ENCODE results near the gene LAIR1.

Gene LAIR1

GRCh38 chr19:54312436-54313377, 52.0 kb downstream of the LAIR1 start, which contains the start of gene LILRA5:
LILRA5 (minus strand) TSS chr19:54313166; CDS start chr19:54313019, 147 bp downstream.
- no peak for DNase-seq

- no peak for DNase-seq
These were observed 52.7 kb downstream of the LAIR1 start for GRCh38 chr19:54312011-54312410.

- DNase-seq = no peak
These were observed 53.2 kb downstream of the LAIR1 start for GRCh38 chr19:54311486-54311885.

DNA sequence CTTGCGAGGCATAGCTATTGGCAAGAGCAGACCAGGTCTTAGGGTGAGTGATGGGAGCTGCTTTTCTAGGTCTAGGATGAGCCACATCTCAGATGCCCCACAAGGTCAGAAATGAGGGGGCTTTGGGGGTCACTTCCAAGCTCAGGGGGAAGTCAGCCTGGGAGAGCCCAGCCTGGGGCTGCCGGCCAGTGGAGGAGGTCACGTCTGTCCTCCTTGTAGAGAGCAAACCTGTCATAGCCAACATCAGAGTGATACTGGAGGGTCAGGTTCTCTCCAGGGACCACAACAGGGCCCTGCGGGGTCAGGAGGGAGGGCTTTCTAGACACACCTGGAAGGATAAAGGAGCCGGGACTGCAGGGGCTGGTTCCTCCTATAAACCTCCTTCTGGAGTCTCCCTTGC, 54.2 kb downstream of the LAIR1 start:
- DNase-seq = no peak

GRCh38 chr19:54309811-54310210, 54.9 kb downstream of the LAIR1 start:
- DNase-seq = no peak

DNA sequence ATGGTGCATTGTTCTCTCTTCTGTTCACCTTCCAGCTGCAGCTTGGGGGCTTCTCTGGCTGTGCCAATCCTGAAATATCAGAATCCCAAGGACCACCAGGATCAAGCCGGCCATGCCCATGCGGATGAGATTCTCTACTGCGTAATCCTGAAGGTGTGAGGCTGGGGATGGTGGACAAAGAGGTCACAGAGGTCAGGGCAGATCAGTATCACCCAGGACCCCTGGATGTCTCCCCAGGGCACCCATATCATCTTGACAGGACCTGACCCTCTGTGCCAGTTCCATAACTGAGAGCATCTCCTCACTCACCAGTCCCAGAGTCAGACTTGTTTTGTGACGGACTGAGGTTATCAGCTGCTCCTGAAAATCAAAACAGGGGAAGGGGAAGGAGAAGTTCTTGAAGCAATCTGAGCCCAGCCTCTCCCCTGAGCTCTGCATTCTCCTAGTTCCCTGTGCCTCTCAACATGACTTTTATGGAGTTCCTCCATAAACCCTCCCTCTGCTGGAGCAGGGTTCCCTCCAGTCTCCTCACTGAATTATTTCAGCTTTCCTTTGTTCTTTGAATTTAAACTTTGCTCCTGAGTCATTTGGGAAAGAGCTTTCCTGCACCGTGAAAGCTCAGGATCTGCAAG, 57.2 kb downstream of the LAIR1 start:
- no peak for DNase-seq

DNA sequence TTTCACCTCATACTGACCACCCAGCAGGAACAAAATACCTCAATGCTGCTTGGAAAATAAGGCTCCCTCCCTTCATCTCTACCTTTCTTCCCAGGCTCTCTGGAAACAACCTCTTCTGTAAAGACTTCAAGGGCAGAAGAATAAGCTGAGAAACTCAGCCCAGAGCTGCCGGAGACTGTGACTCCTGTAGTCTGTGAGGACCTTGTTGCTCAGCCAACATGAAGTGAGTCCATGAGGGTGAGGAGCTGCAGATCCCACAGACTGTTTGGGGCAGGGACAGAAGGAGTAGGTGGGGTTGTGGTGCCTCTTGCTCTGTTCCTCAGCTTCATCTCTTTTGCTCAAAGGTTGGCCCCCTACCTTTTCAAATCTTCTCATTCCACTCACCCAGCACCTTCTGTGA, 59.6 kb downstream of the LAIR1 start:
- no peak for DNase-seq

GRCh38 chr19:54302257-54302656, 62.5 kb downstream of the LAIR1 start:
- no peak for DNase-seq

All from activated CD4-positive, CD25-positive, alpha-beta regulatory T cell treated with anti-CD3 and anti-CD28 coated beads, Interleukin-2, amount 50 U/mL, for 72 hours (primary cell).